Glutamatergic neuron (in vitro differentiated cells): ENCODE measurements around the gene GBP1. TPM values are rescaled to one million over a fixed set of nuclear protein-coding genes. Genes with fewer than 3 reads are reported as not detected.

Experiments used
- DNase-seq: peaks from one replicate; pipeline ENCODE4 v3.0.0; 2022
- H3K27ac Mint-ChIP-seq: one replicate; pipeline ENCODE4 v1.8.0; 2020; ENCODE audit warnings: mild to moderate bottlenecking, mixed read lengths, inconsistent platforms; ENCODE audit not compliant: unreplicated experiment
- H3K27me3 Mint-ChIP-seq: one replicate; pipeline ENCODE4 v1.8.0; 2020; ENCODE audit warnings: mild to moderate bottlenecking, moderate library complexity, mixed read lengths, inconsistent platforms; ENCODE audit not compliant: unreplicated experiment
- H3K36me3 Mint-ChIP-seq: one replicate; pipeline ENCODE4 v1.8.0; 2020; ENCODE audit warnings: mild to moderate bottlenecking, mixed read lengths, inconsistent platforms; ENCODE audit not compliant: unreplicated experiment
- H3K4me1 Mint-ChIP-seq: one replicate; pipeline ENCODE4 v1.8.0; 2020; ENCODE audit warnings: mild to moderate bottlenecking, low read depth, mixed read lengths, inconsistent platforms; ENCODE audit not compliant: unreplicated experiment
- H3K4me3 Mint-ChIP-seq: one replicate; pipeline ENCODE4 v1.8.0; 2020; ENCODE audit warnings: mild to moderate bottlenecking, mixed read lengths, inconsistent platforms; ENCODE audit not compliant: unreplicated experiment
- H3K9me3 Mint-ChIP-seq: one replicate; pipeline ENCODE4 v1.8.0; 2020; ENCODE audit warnings: mild to moderate bottlenecking, moderate library complexity, mixed read lengths, inconsistent platforms; ENCODE audit not compliant: unreplicated experiment
- CTCF ChIP-seq: fragments of 200-600 bp; sonication (generic); IDR thresholded peaks from one replicate; pipeline ENCODE4 v1.5.0; 2021; ENCODE audit not compliant: partially characterized antibody, unreplicated experiment
- total RNA-seq: library from RNA; stranded (reverse); fragmentation: NEBNext Ultra II Directional; extraction: Animal tissue kit (Norgen Biotek cat#: 25700); gene quantifications from one replicate; pipeline ENCODE4 v1.2.1, GENCODE V29; 2021; ENCODE audit not compliant: unreplicated experiment

GBP1 gene
- total RNA-seq, 1 donor from 2014 or later = not detected

- Mint-ChIP-seq H3K27ac (no peak overlapping the region), H3K4me3 (no peak overlapping the region), H3K9me3 (no peaks in the 10 kb centered on the region), H3K36me3 (no peaks in the 10 kb centered on the region), H3K4me1 (no peaks in the 10 kb centered on the region), H3K27me3 (no peaks in the 10 kb centered on the region)
- DNase-seq = no peak
- TF ChIP-seq CTCF = no peak
Observed at GRCh38 chr1:89102021-89102420, 37.0 kb upstream of the GBP1 start.

- H3K4me1 Mint-ChIP-seq = no peaks in the 10 kb centered on the region
- no peak overlapping the region for H3K27ac Mint-ChIP-seq
- no peak for DNase-seq
- no peaks in the 10 kb centered on the region for H3K36me3 Mint-ChIP-seq
- no peak for TF ChIP-seq CTCF
- no peaks in the 10 kb centered on the region for H3K9me3 Mint-ChIP-seq
- H3K4me3 Mint-ChIP-seq = no peak overlapping the region
- no peaks in the 10 kb centered on the region for H3K27me3 Mint-ChIP-seq
Observed at GRCh38 chr1:89100412-89100811, 35.4 kb upstream of the GBP1 start.

GRCh38 chr1:89098857-89099256, 33.8 kb upstream of the GBP1 start:
- Mint-ChIP-seq H3K9me3 (no peaks in the 10 kb centered on the region), H3K36me3 (no peaks in the 10 kb centered on the region), H3K4me1 (no peaks in the 10 kb centered on the region), H3K27me3 (no peaks in the 10 kb centered on the region), H3K4me3 (no peak overlapping the region), H3K27ac (no peak overlapping the region)
- no peak for TF ChIP-seq CTCF
- DNase-seq = no peak

- Mint-ChIP-seq H3K4me1 (no peaks in the 10 kb centered on the region), H3K36me3 (no peaks in the 10 kb centered on the region), H3K27me3 (no peaks in the 10 kb centered on the region), H3K27ac (no peak overlapping the region), H3K4me3 (no peak overlapping the region), H3K9me3 (no peaks in the 10 kb centered on the region)
- DNase-seq = no peak
- TF ChIP-seq CTCF = no peak
Observed at GRCh38 chr1:89095737-89096136, 30.7 kb upstream of the GBP1 start.

- Mint-ChIP-seq H3K27ac (no peak overlapping the region), H3K27me3 (no peaks in the 10 kb centered on the region), H3K9me3 (no peaks in the 10 kb centered on the region), H3K36me3 (no peaks in the 10 kb centered on the region), H3K4me1 (no peaks in the 10 kb centered on the region), H3K4me3 (no peak overlapping the region)
- TF ChIP-seq CTCF = no peak
- DNase-seq = no peak
Observed at GRCh38 chr1:89089962-89090361, 25.0 kb upstream of the GBP1 start.
